Mesenchymal stem cell (in vitro differentiated cells and primary cell): ENCODE data around the gene GRHL1.

Source experiments
- DNase-seq: peaks from one replicate; pipeline ENCODE4 v3.0.0-alpha.2; 2013
- H2AFZ ChIP-seq: one replicate; pipeline ENCODE4 v1.6.1; 2013; ENCODE audit warnings: low read depth, mild to moderate bottlenecking, control low read depth, inconsistent platforms, low read length, moderate library complexity
- H2AK5ac ChIP-seq: 2 replicates; pipeline ENCODE4 v1.6.1; 2013; ENCODE audit warnings: low read length, moderate library complexity, mild to moderate bottlenecking, inconsistent platforms; ENCODE audit not compliant: severe bottlenecking
- H2BK120ac ChIP-seq: one replicate; pipeline ENCODE4 v1.6.1; 2013; ENCODE audit warnings: low read depth, mild to moderate bottlenecking, inconsistent platforms, low read length, moderate library complexity
- H2BK12ac ChIP-seq, 2 experiments: one replicate each; pipeline ENCODE4 v1.6.1; 2013; ENCODE audit warnings: inconsistent platforms in 2 of 2, low read length in 2 of 2, mild to moderate bottlenecking in 2 of 2, moderate library complexity in 2 of 2, control low read depth in 1 of 2
- H2BK15ac ChIP-seq: one replicate; pipeline ENCODE4 v1.6.1; 2013; ENCODE audit warnings: mild to moderate bottlenecking, low read depth, inconsistent platforms; ENCODE audit not compliant: poor library complexity, severe bottlenecking
- H2BK5ac ChIP-seq: 2 replicates; pipeline ENCODE4 v1.6.1; 2013; ENCODE audit warnings: low read depth, mild to moderate bottlenecking, low read length, control low read depth, inconsistent platforms; ENCODE audit not compliant: poor library complexity, severe bottlenecking
- H3K14ac ChIP-seq, 2 experiments: one replicate each; pipeline ENCODE4 v1.6.1; 2013; ENCODE audit warnings: inconsistent platforms in 2 of 2, low read length in 2 of 2, control low read depth in 1 of 2, mild to moderate bottlenecking in 1 of 2, moderate library complexity in 1 of 2
- H3K18ac ChIP-seq, 2 experiments: one replicate each; pipeline ENCODE4 v1.6.1; 2013; ENCODE audit warnings: inconsistent platforms in 2 of 2, low read length in 2 of 2, control low read depth in 1 of 2, low read depth in 1 of 2, mild to moderate bottlenecking in 1 of 2
- H3K23ac ChIP-seq, 2 experiments: one replicate each; pipeline ENCODE4 v1.6.1; 2013; ENCODE audit warnings: inconsistent platforms in 2 of 2, low read length in 2 of 2, mild to moderate bottlenecking in 2 of 2, moderate library complexity in 2 of 2, control low read depth in 1 of 2
- H3K27ac ChIP-seq: 2 replicates; pipeline ENCODE4 v1.5.1; 2013; ENCODE audit warnings: mild to moderate bottlenecking, moderate library complexity, low read length, control low read depth, inconsistent platforms; ENCODE audit not compliant: poor library complexity, severe bottlenecking
- H3K27me3 ChIP-seq, 2 experiments: 2 replicates each; pipeline versions ENCODE4 v1.6.1 to v1.7.0; 2013; ENCODE audit warnings: low read length in 2 of 2, mild to moderate bottlenecking in 2 of 2, moderate library complexity in 2 of 2, control low read depth in 1 of 2, inconsistent platforms in 1 of 2; ENCODE audit not compliant: control insufficient read depth in 1 of 2, insufficient read depth in 1 of 2
- H3K36me3 ChIP-seq, 2 experiments: 2 replicates each; pipeline versions ENCODE4 v1.6.1 to v1.7.0; 2013; ENCODE audit warnings: low read length in 2 of 2, control low read depth in 1 of 2, inconsistent platforms in 1 of 2, low read depth in 1 of 2, mild to moderate bottlenecking in 1 of 2; ENCODE audit not compliant: insufficient read depth in 2 of 2, control insufficient read depth in 1 of 2
- H3K4ac ChIP-seq, 2 experiments: one replicate each; pipeline ENCODE4 v1.6.1; 2013; ENCODE audit warnings: inconsistent platforms in 2 of 2, low read length in 2 of 2, mild to moderate bottlenecking in 2 of 2, moderate library complexity in 2 of 2, control low read depth in 1 of 2, low read depth in 1 of 2
- H3K4me1 ChIP-seq: 2 replicates; pipeline ENCODE4 v1.6.1; 2013; ENCODE audit warnings: low read depth, low read length, control low read depth; ENCODE audit not compliant: control insufficient read depth, insufficient read depth
- H3K4me2 ChIP-seq: 2 replicates; pipeline ENCODE4 v1.6.1; 2013; ENCODE audit warnings: low read length, mild to moderate bottlenecking, inconsistent platforms; ENCODE audit not compliant: poor library complexity, severe bottlenecking
- H3K4me3 ChIP-seq, 2 experiments: 2 replicates each; pipeline versions ENCODE4 v1.5.1 to v1.7.0; 2013; ENCODE audit warnings: low read length in 2 of 2, mild to moderate bottlenecking in 2 of 2, control low read depth in 1 of 2, low read depth in 1 of 2; ENCODE audit not compliant: insufficient read depth in 1 of 2
- H3K79me1 ChIP-seq: replicated peaks from 2 replicates; pipeline ENCODE4 v1.6.1; 2013; ENCODE audit warnings: mild to moderate bottlenecking, control low read depth, low read length, inconsistent platforms; ENCODE audit not compliant: poor library complexity, severe bottlenecking
- H3K9ac ChIP-seq: 2 replicates; pipeline ENCODE4 v1.7.0; 2013; ENCODE audit warnings: mild to moderate bottlenecking, low read length, moderate library complexity
- H3K9me3 ChIP-seq: 2 replicates; pipeline ENCODE4 v1.7.0; 2013; ENCODE audit warnings: mild to moderate bottlenecking, low read length; ENCODE audit not compliant: control insufficient read depth
- H4K8ac ChIP-seq: one replicate; pipeline ENCODE4 v1.6.1; 2013; ENCODE audit warnings: inconsistent platforms, mild to moderate bottlenecking, low read length, moderate library complexity
- H4K91ac ChIP-seq: one replicate; pipeline ENCODE4 v1.6.1; 2013; ENCODE audit warnings: mild to moderate bottlenecking, low read length, inconsistent platforms
- WGBS: methylation state at CpG from one replicate; pipeline ENCODE4 v1.1.7; 2013; ENCODE audit warnings: mixed read lengths; 5-methylcytosine and 5-hydroxymethylcytosine counted together

The GRHL1 gene

DNA sequence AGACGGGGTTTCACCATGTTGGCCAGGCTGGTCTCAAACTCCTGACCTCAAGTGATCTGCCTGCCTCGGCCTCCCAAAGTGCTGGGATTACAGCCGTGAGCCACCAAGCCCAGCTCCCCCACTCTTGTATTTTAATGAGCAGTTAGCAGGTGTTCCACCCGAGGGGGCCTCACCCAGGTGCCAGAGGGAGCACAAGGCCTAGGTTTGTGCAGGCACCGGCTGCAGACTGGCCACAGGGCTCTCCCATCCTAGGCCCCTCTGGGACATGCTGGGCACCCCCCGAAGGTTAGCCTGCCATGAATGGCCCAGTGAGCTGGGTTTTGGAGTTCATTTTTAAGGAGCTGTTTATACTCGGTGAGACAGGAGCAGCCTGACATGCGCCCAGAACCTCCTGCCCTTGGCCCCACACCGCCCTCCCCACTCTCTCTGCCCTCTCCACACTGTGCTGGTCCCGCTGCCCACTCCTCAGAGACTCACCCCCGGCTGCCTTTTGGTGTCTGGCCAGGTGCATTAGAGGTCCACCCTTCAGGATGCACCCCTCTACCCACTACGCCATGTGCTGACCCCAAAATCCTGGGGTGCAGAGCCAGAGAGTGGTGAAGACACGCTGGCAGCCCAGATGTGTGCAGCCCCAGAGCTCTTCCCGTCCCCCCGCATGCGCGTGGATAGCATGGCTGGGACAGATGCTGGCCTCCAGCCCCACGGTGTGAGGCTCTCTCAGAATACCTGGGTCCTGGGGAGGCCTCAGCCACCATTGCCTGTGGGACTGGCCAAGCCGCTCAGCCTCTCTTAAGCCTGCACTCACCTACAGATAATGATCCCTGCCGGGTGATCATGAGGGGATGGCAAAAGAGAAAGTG, 80.6 kb downstream of the GRHL1 start:
- DNase-seq = no peak
- Histone ChIP-seq H3K36me3 (no peaks in the 10 kb centered on the region), H2BK15ac (no peak overlapping the region), H3K23ac (no peak overlapping the region), H3K27me3 (no peaks in the 10 kb centered on the region), H2BK12ac (no peak overlapping the region), H2BK5ac (no peak overlapping the region), H3K27ac (no peak overlapping the region), H2AK5ac (no peak overlapping the region), H4K8ac (no peak overlapping the region), H4K91ac (no peak overlapping the region), H3K4ac (no peak overlapping the region), H3K4me3 (no peak overlapping the region), H3K9ac (no peak overlapping the region), H3K4me1 (peaks cover 29% of the 10 kb centered on the region), H3K18ac (no peak overlapping the region), H3K79me1 (no peaks in the 10 kb centered on the region), H2AFZ (no peak overlapping the region), H3K9me3 (no peaks in the 10 kb centered on the region), H2BK120ac (no peak overlapping the region), H3K14ac (no peak overlapping the region), H3K4me2 (no peak overlapping the region)
- 91% methylated on average over 19 of the region's 20 CpGs for WGBS

DNA sequence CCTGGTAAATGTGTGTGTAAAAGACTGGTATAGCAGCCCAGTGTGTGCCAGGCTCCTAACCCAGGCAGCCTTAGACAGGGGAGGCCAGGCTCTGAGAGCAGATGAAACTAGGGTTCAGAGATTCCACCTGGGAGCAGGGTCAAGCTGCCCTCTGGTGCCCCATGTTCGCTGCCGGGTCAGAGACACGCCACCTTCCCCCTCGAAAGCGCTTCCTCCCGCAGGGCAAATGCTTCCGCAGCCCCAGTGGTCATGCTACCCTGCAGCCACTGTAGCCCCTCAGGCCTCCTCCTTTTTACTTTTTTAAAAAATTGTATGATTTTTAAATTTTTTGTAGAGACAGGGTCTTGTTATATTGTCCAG, 81.2 kb downstream of the GRHL1 start:
- Histone ChIP-seq H3K79me1 (no peaks in the 10 kb centered on the region), H2BK120ac (no peak overlapping the region), H3K14ac (no peak overlapping the region), H3K9me3 (no peaks in the 10 kb centered on the region), H3K4me2 (no peak overlapping the region), H2BK15ac (no peak overlapping the region), H2AFZ (no peak overlapping the region), H4K8ac (no peak overlapping the region), H3K4me3 (no peak overlapping the region), H2BK12ac (no peak overlapping the region), H3K36me3 (no peaks in the 10 kb centered on the region), H3K4ac (no peak overlapping the region), H3K9ac (no peak overlapping the region), H4K91ac (no peak overlapping the region), H2AK5ac (no peak overlapping the region), H2BK5ac (no peak overlapping the region), H3K18ac (no peak overlapping the region), H3K27me3 (no peaks in the 10 kb centered on the region), H3K4me1 (peaks cover 29% of the 10 kb centered on the region), H3K27ac (no peak overlapping the region), H3K23ac (no peak overlapping the region)
- WGBS = 91% methylated on average over 7 of the region's 7 CpGs
- DNase-seq = no peak

DNA sequence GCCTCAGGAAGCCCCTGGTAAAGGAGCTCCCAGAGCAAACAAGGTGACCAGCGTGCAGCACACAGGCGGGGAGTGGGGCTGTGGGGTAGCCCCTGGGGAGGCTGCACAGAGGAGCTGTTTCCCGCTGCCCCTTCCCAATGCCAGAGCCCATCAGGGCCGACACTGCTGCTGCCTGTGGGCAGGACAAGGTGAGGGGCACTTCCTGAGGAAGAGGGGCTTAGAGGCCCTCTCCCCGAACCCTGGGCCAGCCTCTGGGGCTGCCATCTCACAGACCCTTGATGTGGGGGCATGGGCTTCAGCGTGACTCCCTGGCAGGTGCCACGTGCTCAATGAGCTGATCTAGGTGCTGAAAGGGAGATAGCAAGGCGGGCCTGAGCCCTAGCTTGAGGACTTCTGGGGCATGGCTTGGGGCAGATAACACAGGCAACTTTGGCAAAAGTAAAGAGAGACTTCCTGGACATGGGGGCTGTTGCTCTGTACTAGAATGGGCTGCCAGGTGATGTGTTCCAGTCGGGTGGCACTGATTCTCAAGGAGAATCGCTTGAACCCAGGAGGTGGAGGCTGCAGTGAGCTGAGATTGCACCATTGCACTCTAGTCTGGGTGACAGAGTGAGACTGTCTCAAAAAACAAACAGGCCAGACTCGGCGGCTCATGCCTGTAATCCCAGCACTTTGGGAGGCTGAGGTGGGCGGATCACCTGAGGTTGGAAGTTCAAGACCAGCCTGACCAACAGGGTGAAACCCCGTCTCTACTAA, 81.9 kb downstream of the GRHL1 start:
- Histone ChIP-seq H3K9ac (no peak overlapping the region), H3K79me1 (no peaks in the 10 kb centered on the region), H3K9me3 (no peaks in the 10 kb centered on the region), H4K8ac (no peak overlapping the region), H3K18ac (no peak overlapping the region), H2AFZ (no peak overlapping the region), H2BK15ac (no peak overlapping the region), H3K4ac (no peak overlapping the region), H3K27me3 (no peaks in the 10 kb centered on the region), H3K4me3 (no peak overlapping the region), H3K4me1 (peaks cover 28% of the 10 kb centered on the region), H2BK12ac (no peak overlapping the region), H3K23ac (no peak overlapping the region), H3K27ac (no peak overlapping the region), H2AK5ac (no peak overlapping the region), H3K14ac (no peak overlapping the region), H3K4me2 (no peak overlapping the region), H3K36me3 (no peaks in the 10 kb centered on the region), H2BK120ac (no peak overlapping the region), H2BK5ac (no peak overlapping the region), H4K91ac (no peak overlapping the region)
- DNase-seq = no peak
- 78% methylated on average over 14 of the region's 14 CpGs for WGBS

DNA sequence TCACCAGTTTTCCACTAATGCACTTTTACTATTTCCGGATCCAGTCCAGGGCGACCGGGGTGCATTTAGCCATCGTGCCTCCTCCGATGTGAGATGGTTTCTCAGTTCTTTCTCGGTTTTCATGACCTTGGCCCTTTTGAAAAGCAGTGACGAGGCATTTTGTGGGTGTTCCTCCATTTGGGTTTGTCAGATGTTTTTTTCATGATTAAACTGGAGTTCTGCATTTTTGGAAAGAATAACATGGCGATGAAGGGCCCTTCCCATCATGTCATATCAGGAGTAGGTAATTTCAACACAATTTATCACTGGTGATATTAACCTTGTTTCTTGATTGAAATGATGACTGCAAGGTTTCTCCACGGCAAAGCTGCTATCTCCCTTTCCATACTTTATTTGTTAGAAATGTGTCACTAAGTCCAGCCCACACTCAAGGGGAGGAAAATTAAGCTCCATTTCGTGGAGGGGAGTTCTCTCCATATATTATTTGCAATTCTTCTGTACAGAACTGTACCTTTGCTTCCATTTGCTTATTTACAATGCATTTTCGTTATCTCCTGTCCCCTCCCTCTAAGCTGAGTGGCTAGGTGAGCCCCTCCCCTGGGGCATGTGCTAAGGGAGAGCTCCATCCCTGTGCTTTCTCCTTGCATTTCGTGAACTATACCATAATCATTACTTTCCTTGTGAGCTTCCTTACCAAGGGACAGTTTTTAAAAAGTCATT, 83.0 kb downstream of the GRHL1 start:
- no peak overlapping the region for H3K23ac ChIP-seq
- no peak overlapping the region for H2AK5ac ChIP-seq
- no peak overlapping the region for H2BK12ac ChIP-seq
- no peak overlapping the region for H4K91ac ChIP-seq
- H2BK120ac ChIP-seq = no peak overlapping the region
- H3K27me3 ChIP-seq = no peaks in the 10 kb centered on the region
- DNase-seq = no peak
- H3K14ac ChIP-seq = no peak overlapping the region
- no peak overlapping the region for H3K4ac ChIP-seq
- no peak overlapping the region for H2BK5ac ChIP-seq
- H3K36me3 ChIP-seq = no peaks in the 10 kb centered on the region
- H3K4me2 ChIP-seq = no peak overlapping the region
- no peaks in the 10 kb centered on the region for H3K79me1 ChIP-seq
- no peak overlapping the region for H3K27ac ChIP-seq
- no peaks in the 10 kb centered on the region for H3K9me3 ChIP-seq
- no peak overlapping the region for H2BK15ac ChIP-seq
- peaks cover 18% of the 10 kb centered on the region for H3K4me1 ChIP-seq
- H3K18ac ChIP-seq = no peak overlapping the region
- H4K8ac ChIP-seq = no peak overlapping the region
- 90% methylated on average over 11 of the region's 12 CpGs for WGBS
- no peak overlapping the region for H3K9ac ChIP-seq
- no peak overlapping the region for H2AFZ ChIP-seq
- H3K4me3 ChIP-seq = no peak overlapping the region
